Measurements from ENCODE around the gene FBXO44.
A peak's percentile ranks its signal among the peaks of the same experiment; 100 is the strongest.

The FBXO44 gene

GRCh38 chr1:11674488-11674887, 19.8 kb downstream of the FBXO44 start:
- H3K9me3 ChIP-seq (ENCODE audit: insufficient read depth, low read length), result no peaks in the 10 kb centered on the region
- no peaks in the 10 kb centered on the region for H3K27me3 ChIP-seq (ENCODE audit: insufficient read depth, insufficient read length)
- no peak for DNase-seq (ENCODE audit: low read depth, low spot score)
- H3K9ac ChIP-seq (ENCODE audit: insufficient read length, low read depth), result no peak overlapping the region
- H3K4me1 ChIP-seq (ENCODE audit: insufficient read depth, insufficient read length), result peaks cover 10% of the 10 kb centered on the region
- TF ChIP-seq ZNF274 (IDR thresholded peaks at IDR 0.05; ENCODE audit: low read depth, low read length) (no peak), SUZ12 (IDR thresholded peaks at IDR 0.05; ENCODE audit: extremely low read depth, insufficient read depth, insufficient read length) (no peak), YY1 (IDR thresholded peaks at IDR 0.05; ENCODE audit: insufficient read depth, insufficient read length) (no peak)
- no peak overlapping the region for H3K4me3 ChIP-seq (ENCODE audit: insufficient read length, low read depth)
- peaks cover 69% of the 10 kb centered on the region for H3K36me3 ChIP-seq (ENCODE audit: insufficient read depth, insufficient read length, low read length)

DNA sequence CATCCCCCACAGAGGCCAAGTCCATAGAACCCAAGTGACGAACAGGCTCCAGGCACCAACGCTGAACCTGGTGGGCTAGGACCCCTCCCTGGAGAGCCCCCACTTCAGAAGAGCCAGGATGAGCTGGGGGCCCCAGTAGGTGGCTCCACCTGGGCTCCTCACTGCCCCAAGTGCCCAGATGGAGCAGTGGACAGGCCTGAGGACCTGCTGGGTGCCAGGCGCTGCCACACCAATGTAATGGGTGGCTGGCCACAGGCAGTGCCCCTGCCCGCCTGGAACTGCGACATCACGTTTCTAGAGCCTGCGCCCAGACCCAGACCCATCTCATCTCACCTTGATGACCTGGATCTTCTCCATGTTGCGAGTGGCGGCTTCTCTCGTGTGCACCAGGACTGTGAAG, 20.6 kb downstream of the FBXO44 start:
- Histone ChIP-seq H3K9me3 (ENCODE audit: insufficient read depth, low read length) (no peaks in the 10 kb centered on the region), H3K36me3 (ENCODE audit: insufficient read depth, insufficient read length, low read length) (peaks cover 70% of the 10 kb centered on the region), H3K4me1 (ENCODE audit: insufficient read depth, insufficient read length) (peaks cover 10% of the 10 kb centered on the region), H3K9ac (ENCODE audit: insufficient read length, low read depth) (peak overlapping the region; percentile 10), H3K27me3 (ENCODE audit: insufficient read depth, insufficient read length) (no peaks in the 10 kb centered on the region), H3K4me3 (ENCODE audit: insufficient read length, low read depth) (no peak overlapping the region)
- DNase-seq (ENCODE audit: low read depth, low spot score), result no peak
- no peak for TF ChIP-seq SUZ12 (IDR thresholded peaks at IDR 0.05; ENCODE audit: extremely low read depth, insufficient read depth, insufficient read length)
- TF ChIP-seq ZNF274 (IDR thresholded peaks at IDR 0.05; ENCODE audit: low read depth, low read length), result no peak
- no peak for TF ChIP-seq YY1 (IDR thresholded peaks at IDR 0.05; ENCODE audit: insufficient read depth, insufficient read length)

DNA sequence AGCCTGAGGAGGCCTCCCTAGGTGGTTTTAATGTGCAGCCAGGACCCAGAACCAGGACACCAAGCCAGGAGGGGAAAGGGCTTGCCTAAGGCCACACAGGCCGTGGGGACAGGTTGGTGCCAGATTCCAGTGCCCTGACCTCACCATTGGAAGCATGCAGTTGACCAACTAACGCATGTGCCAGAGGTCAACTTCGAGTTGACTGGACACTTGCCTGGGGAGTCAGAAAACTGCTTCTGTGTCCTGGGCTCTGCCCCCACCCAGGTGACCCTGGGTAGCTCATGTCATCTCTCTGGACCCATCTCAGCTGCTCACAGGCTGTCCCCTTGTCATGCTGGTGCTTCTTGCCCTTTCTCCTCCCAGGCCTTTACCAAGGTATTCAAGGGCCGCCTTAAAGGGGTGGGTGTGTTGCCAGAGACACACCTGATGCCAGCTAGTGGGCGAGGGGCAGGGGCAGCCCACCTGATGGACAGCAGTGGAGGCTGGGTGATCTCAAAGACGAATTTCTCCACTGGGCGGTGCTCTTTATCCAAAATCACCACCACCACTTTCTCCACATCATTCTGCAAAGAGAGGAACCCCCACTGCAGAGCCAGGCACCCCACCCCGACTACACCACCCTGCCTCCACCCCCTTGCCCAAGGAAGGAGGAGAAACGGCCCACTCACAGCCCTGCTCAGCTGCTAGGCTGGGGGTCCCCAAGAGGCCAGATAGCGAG, 21.9 kb downstream of the FBXO44 start:
- Histone ChIP-seq H3K9me3 (ENCODE audit: insufficient read depth, low read length) (no peaks in the 10 kb centered on the region), H3K27me3 (ENCODE audit: insufficient read depth, insufficient read length) (no peaks in the 10 kb centered on the region), H3K36me3 (ENCODE audit: insufficient read depth, insufficient read length, low read length) (peaks cover 60% of the 10 kb centered on the region), H3K4me1 (ENCODE audit: insufficient read depth, insufficient read length) (peaks cover 10% of the 10 kb centered on the region), H3K4me3 (ENCODE audit: insufficient read length, low read depth) (no peak overlapping the region), H3K9ac (ENCODE audit: insufficient read length, low read depth) (no peak overlapping the region)
- DNase-seq (ENCODE audit: low read depth, low spot score), result no peak
- TF ChIP-seq ZNF274 (IDR thresholded peaks at IDR 0.05; ENCODE audit: low read depth, low read length) (no peak), SUZ12 (IDR thresholded peaks at IDR 0.05; ENCODE audit: extremely low read depth, insufficient read depth, insufficient read length) (no peak)

DNA sequence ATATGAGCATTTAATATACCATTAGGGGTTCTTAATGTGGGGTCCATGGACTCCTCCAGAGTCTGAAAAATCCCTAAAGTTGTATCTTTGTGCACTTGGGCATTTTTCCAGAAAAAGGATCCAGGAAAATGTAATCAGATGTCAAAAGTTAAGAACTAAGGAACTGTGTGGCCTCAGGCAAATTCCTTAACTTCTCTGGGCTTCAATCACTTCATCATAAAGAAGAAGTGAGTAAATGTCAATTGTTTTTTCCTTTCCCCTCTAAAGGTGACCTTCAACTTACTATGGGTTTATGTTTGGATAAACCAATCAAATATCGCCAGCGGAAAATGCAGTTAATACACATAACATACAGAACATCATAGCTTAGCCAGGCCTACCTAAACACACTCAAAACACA, 23.8 kb downstream of the FBXO44 start:
- no peaks in the 10 kb centered on the region for H3K9me3 ChIP-seq (ENCODE audit: insufficient read depth, low read length)
- H3K4me3 ChIP-seq (ENCODE audit: insufficient read length, low read depth), result no peak overlapping the region
- no peaks in the 10 kb centered on the region for H3K27me3 ChIP-seq (ENCODE audit: insufficient read depth, insufficient read length)
- TF ChIP-seq SUZ12 (IDR thresholded peaks at IDR 0.05; ENCODE audit: extremely low read depth, insufficient read depth, insufficient read length) (no peak), ZNF274 (IDR thresholded peaks at IDR 0.05; ENCODE audit: low read depth, low read length) (no peak), YY1 (IDR thresholded peaks at IDR 0.05; ENCODE audit: insufficient read depth, insufficient read length) (no peak)
- H3K4me1 ChIP-seq (ENCODE audit: insufficient read depth, insufficient read length), result peaks cover 16% of the 10 kb centered on the region
- H3K9ac ChIP-seq (ENCODE audit: insufficient read length, low read depth), result no peak overlapping the region
- no peak for DNase-seq (ENCODE audit: low read depth, low spot score)
- peaks cover 44% of the 10 kb centered on the region for H3K36me3 ChIP-seq (ENCODE audit: insufficient read depth, insufficient read length, low read length)

GRCh38 chr1:11680270-11681070, 25.8 kb downstream of the FBXO44 start:
- H3K9ac ChIP-seq (ENCODE audit: insufficient read length, low read depth), result peak overlapping the region; percentile 98
- H3K27me3 ChIP-seq (ENCODE audit: insufficient read depth, insufficient read length), result no peaks in the 10 kb centered on the region
- DNase-seq (ENCODE audit: low read depth, low spot score), result no peak
- no peaks in the 10 kb centered on the region for H3K9me3 ChIP-seq (ENCODE audit: insufficient read depth, low read length)
- H3K4me3 ChIP-seq (ENCODE audit: insufficient read length, low read depth), result peak overlapping the region; percentile 96
- peaks cover 28% of the 10 kb centered on the region for H3K36me3 ChIP-seq (ENCODE audit: insufficient read depth, insufficient read length, low read length)
- H3K4me1 ChIP-seq (ENCODE audit: insufficient read depth, insufficient read length), result peaks cover 15% of the 10 kb centered on the region
- TF ChIP-seq ZNF274 (IDR thresholded peaks at IDR 0.05; ENCODE audit: low read depth, low read length) (no peak), YY1 (IDR thresholded peaks at IDR 0.05; ENCODE audit: insufficient read depth, insufficient read length) (no peak)

DNA sequence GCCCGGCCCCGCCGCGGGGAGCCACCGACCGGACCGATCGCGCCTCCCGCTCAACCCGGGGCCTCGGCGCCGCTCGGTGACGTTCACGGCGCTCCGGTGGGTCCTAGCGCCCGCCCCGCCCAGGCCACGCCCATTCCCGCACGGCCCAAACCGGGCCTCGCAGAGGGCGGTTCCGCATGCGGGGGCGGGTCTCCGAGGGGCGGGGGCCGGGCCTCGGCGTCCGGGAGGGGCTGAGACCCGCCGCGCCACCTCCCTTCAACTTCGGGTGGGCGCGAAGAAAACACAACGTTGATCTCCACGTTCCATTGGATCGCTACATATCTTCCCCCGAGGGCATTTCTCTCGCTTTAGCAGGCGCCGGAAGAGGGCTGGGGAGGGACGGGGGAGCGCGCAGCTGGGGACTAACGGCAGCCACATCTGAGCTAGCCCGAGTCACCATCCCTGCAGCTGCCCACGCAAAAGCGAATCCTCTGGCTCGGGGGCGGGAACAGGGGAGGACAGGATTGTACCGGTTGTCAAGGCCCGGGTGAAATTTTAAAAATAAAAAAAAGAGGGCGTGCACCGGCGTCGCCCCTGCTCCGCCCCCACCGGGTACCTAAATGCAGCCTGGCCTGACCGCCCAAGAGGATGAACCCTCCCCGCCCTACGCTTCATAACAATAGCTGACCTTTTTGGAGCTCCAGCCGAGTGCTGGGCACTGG, 26.5 kb downstream of the FBXO44 start, which contains the start of gene MAD2L2:
Gene MAD2L2 (minus strand): TSS at position 78 of the 701 bp plus-strand sequence. CDS start 547 bp downstream, outside the sequence.
- TF ChIP-seq ZNF274 (IDR thresholded peaks at IDR 0.05; ENCODE audit: low read depth, low read length) (no peak), YY1 (IDR thresholded peaks at IDR 0.05; ENCODE audit: insufficient read depth, insufficient read length) (no peak), SUZ12 (IDR thresholded peaks at IDR 0.05; ENCODE audit: extremely low read depth, insufficient read depth, insufficient read length) (no peak)
- H3K4me1 ChIP-seq (ENCODE audit: insufficient read depth, insufficient read length), result peaks cover 14% of the 10 kb centered on the region
- no peak for DNase-seq (ENCODE audit: low read depth, low spot score)

More for the DNA sequence above, 26.5 kb downstream of the FBXO44 start, which contains the start of gene MAD2L2:
- H3K4me3 ChIP-seq (ENCODE audit: insufficient read length, low read depth), result peak within 1 kb of the TSS; percentile 96
- H3K27me3 ChIP-seq (ENCODE audit: insufficient read depth, insufficient read length), result no peaks in the 10 kb centered on the region
- no peaks in the 10 kb centered on the region for H3K9me3 ChIP-seq (ENCODE audit: insufficient read depth, low read length)
- peaks cover 20% of the 10 kb centered on the region for H3K36me3 ChIP-seq (ENCODE audit: insufficient read depth, insufficient read length, low read length)
- peak within 1 kb of the TSS; percentile 98 for H3K9ac ChIP-seq (ENCODE audit: insufficient read length, low read depth)

All from NT2/D1 (cell line).